ENCODE measurements around the gene ARL8A. TPM values are rescaled to one million over a fixed set of nuclear protein-coding genes. Genes with fewer than 3 reads are reported as not detected.

The ARL8A gene
- total and polyA plus RNA-seq, 9 donors, result 27.4 to 41.9 (median 38.7) TPM

- no peak overlapping the region for H3K4me3 ChIP-seq (ENCODE audit: low read length)
- H3K36me3 ChIP-seq (ENCODE audit: control insufficient read depth, insufficient read depth, low read length), result no peaks in the 10 kb centered on the region
- H3K27me3 ChIP-seq (ENCODE audit: control insufficient read depth, insufficient read depth, low read length), result peaks cover 4% of the 10 kb centered on the region
- peaks cover 47% of the 10 kb centered on the region for H3K4me1 ChIP-seq (ENCODE audit: control insufficient read depth, insufficient read depth, low read length)
- 55% methylated on average over 9 of the region's 20 CpGs for WGBS (ENCODE audit: insufficient coverage)
- H3K9me3 ChIP-seq (replicated peaks; ENCODE audit: control insufficient read depth, low read depth, low read length), result no peaks in the 10 kb centered on the region
- DNase-seq, result peak; percentile 88
- no peak overlapping the region for H3K27ac ChIP-seq (ENCODE audit: low read length)
Observed at GRCh38 chr1:202165267-202165941, 20.9 kb upstream of the ARL8A start.

GRCh38 chr1:202164271-202165037 is 19.9 kb upstream of the ARL8A start:
- Histone ChIP-seq H3K4me1 (ENCODE audit: control insufficient read depth, insufficient read depth, low read length) (peaks cover 52% of the 10 kb centered on the region), H3K9me3 (replicated peaks; ENCODE audit: control insufficient read depth, low read depth, low read length) (no peaks in the 10 kb centered on the region), H3K4me3 (ENCODE audit: low read length) (no peak overlapping the region), H3K27me3 (ENCODE audit: control insufficient read depth, insufficient read depth, low read length) (peaks cover 4% of the 10 kb centered on the region), H3K27ac (ENCODE audit: low read length) (no peak overlapping the region), H3K36me3 (ENCODE audit: control insufficient read depth, insufficient read depth, low read length) (no peaks in the 10 kb centered on the region)
- no peak for DNase-seq
- 60% methylated on average over 5 of the region's 11 CpGs for WGBS (ENCODE audit: insufficient coverage)

- H3K4me3 ChIP-seq (ENCODE audit: low read length), result no peak overlapping the region
- DNase-seq, result no peak
- H3K4me1 ChIP-seq (ENCODE audit: control insufficient read depth, insufficient read depth, low read length), result peaks cover 48% of the 10 kb centered on the region
- H3K36me3 ChIP-seq (ENCODE audit: control insufficient read depth, insufficient read depth, low read length), result no peaks in the 10 kb centered on the region
- 72% methylated on average over 6 of the region's 12 CpGs for WGBS (ENCODE audit: insufficient coverage)
- H3K27ac ChIP-seq (ENCODE audit: low read length), result no peak overlapping the region
- H3K27me3 ChIP-seq (ENCODE audit: control insufficient read depth, insufficient read depth, low read length), result peaks cover 4% of the 10 kb centered on the region
- H3K9me3 ChIP-seq (replicated peaks; ENCODE audit: control insufficient read depth, low read depth, low read length), result no peaks in the 10 kb centered on the region
Observed at GRCh38 chr1:202163281-202164270, 19.0 kb upstream of the ARL8A start.

- Histone ChIP-seq H3K4me1 (ENCODE audit: control insufficient read depth, insufficient read depth, low read length) (peaks cover 39% of the 10 kb centered on the region), H3K4me3 (ENCODE audit: low read length) (no peak overlapping the region), H3K27ac (ENCODE audit: low read length) (no peak overlapping the region), H3K9me3 (replicated peaks; ENCODE audit: control insufficient read depth, low read depth, low read length) (no peaks in the 10 kb centered on the region), H3K27me3 (ENCODE audit: control insufficient read depth, insufficient read depth, low read length) (peaks cover 4% of the 10 kb centered on the region), H3K36me3 (ENCODE audit: control insufficient read depth, insufficient read depth, low read length) (no peaks in the 10 kb centered on the region)
- DNase-seq, result no peak
- 88% methylated on average over 3 of the region's 15 CpGs for WGBS (ENCODE audit: insufficient coverage)
Observed at GRCh38 chr1:202162418-202163280, 18.1 kb upstream of the ARL8A start.

GRCh38 chr1:202162047-202162417 is 17.5 kb upstream of the ARL8A start:
- no CpG with 5 or more reads among the region's 4 CpGs for WGBS (ENCODE audit: insufficient coverage)
- Histone ChIP-seq H3K9me3 (replicated peaks; ENCODE audit: control insufficient read depth, low read depth, low read length) (no peaks in the 10 kb centered on the region), H3K27ac (ENCODE audit: low read length) (no peak overlapping the region), H3K4me1 (ENCODE audit: control insufficient read depth, insufficient read depth, low read length) (peaks cover 37% of the 10 kb centered on the region), H3K27me3 (ENCODE audit: control insufficient read depth, insufficient read depth, low read length) (peaks cover 4% of the 10 kb centered on the region), H3K4me3 (ENCODE audit: low read length) (no peak overlapping the region), H3K36me3 (ENCODE audit: control insufficient read depth, insufficient read depth, low read length) (no peaks in the 10 kb centered on the region)
- no peak for DNase-seq

GRCh38 chr1:202161151-202162046 is 16.9 kb upstream of the ARL8A start:
- 48% methylated on average over 13 of the region's 22 CpGs for WGBS (ENCODE audit: insufficient coverage)
- H3K4me3 ChIP-seq (ENCODE audit: low read length), result no peak overlapping the region

GRCh38 chr1:202160377-202160940 is 15.9 kb upstream of the ARL8A start, which contains the start of gene PTPN7:
TSS of gene PTPN7 (minus strand) at chr1:202160602. CDS start at chr1:202159402, 1,200 bp downstream.
- peak within 1 kb of the TSS; percentile 7 for H3K27ac ChIP-seq (ENCODE audit: low read length)
- H3K4me3 ChIP-seq (ENCODE audit: low read length), result peak within 1 kb of the TSS; percentile 13
- no peaks in the 10 kb centered on the region for H3K9me3 ChIP-seq (replicated peaks; ENCODE audit: control insufficient read depth, low read depth, low read length)
- peaks cover 2% of the 10 kb centered on the region for H3K27me3 ChIP-seq (ENCODE audit: control insufficient read depth, insufficient read depth, low read length)
- no peaks in the 10 kb centered on the region for H3K36me3 ChIP-seq (ENCODE audit: control insufficient read depth, insufficient read depth, low read length)
- DNase-seq, result no peak
- H3K4me1 ChIP-seq (ENCODE audit: control insufficient read depth, insufficient read depth, low read length), result peaks cover 34% of the 10 kb centered on the region
- WGBS (ENCODE audit: insufficient coverage), result 71% methylated on average over 17 of the region's 17 CpGs

More at GRCh38 chr1:202161151-202162046, 16.9 kb upstream of the ARL8A start:
- Histone ChIP-seq H3K36me3 (ENCODE audit: control insufficient read depth, insufficient read depth, low read length) (no peaks in the 10 kb centered on the region), H3K27ac (ENCODE audit: low read length) (no peak overlapping the region), H3K27me3 (ENCODE audit: control insufficient read depth, insufficient read depth, low read length) (peaks cover 3% of the 10 kb centered on the region), H3K4me1 (ENCODE audit: control insufficient read depth, insufficient read depth, low read length) (peaks cover 37% of the 10 kb centered on the region), H3K9me3 (replicated peaks; ENCODE audit: control insufficient read depth, low read depth, low read length) (no peaks in the 10 kb centered on the region)
- DNase-seq, result no peak

- Histone ChIP-seq H3K27ac (ENCODE audit: low read length) (peak overlapping the region; percentile 7), H3K36me3 (ENCODE audit: control insufficient read depth, insufficient read depth, low read length) (no peaks in the 10 kb centered on the region), H3K27me3 (ENCODE audit: control insufficient read depth, insufficient read depth, low read length) (peaks cover 2% of the 10 kb centered on the region), H3K4me3 (ENCODE audit: low read length) (peak overlapping the region; percentile 13), H3K9me3 (replicated peaks; ENCODE audit: control insufficient read depth, low read depth, low read length) (no peaks in the 10 kb centered on the region), H3K4me1 (ENCODE audit: control insufficient read depth, insufficient read depth, low read length) (peaks cover 35% of the 10 kb centered on the region)
- 69% methylated on average over 12 of the region's 16 CpGs for WGBS (ENCODE audit: insufficient coverage)
- DNase-seq, result no peak
Observed at GRCh38 chr1:202159534-202160371, 15.2 kb upstream of the ARL8A start.
